ENCODE data around the gene MAF.

The MAF gene

GRCh38 chr16:79600638-79601091 lies at the start of gene MAF:
TSS of gene MAF (minus strand) at chr16:79600737. CDS start at chr16:79599902, 835 bp downstream.
- H3K27me3 Mint-ChIP-seq: peaks cover 49 to 54% of the 10 kb centered on the region in 2 donors
- peak; percentile 91 to 92 for ATAC-seq (replicated peaks)
- H3K4me1 Mint-ChIP-seq: peaks cover 18 to 30% of the 10 kb centered on the region in 2 donors

GRCh38 chr16:79648826-79649225 lies 48.3 kb upstream of the MAF start:
- no peak for ATAC-seq (replicated peaks)
- Mint-ChIP-seq H3K36me3 (no peaks in the 10 kb centered on the region), H3K4me1 (no peaks in the 10 kb centered on the region), H3K9me3 (no peaks in the 10 kb centered on the region), H3K4me3 (no peak overlapping the region), H3K27ac (no peak overlapping the region), H3K27me3 (peaks cover 5 to 8% of the 10 kb centered on the region in 2 donors)
- no peak for DNase-seq

More at GRCh38 chr16:79600638-79601091, at the start of gene MAF:
- H3K9me3 Mint-ChIP-seq: no peaks in the 10 kb centered on the region
- peak within 1 kb of the TSS; percentile 87 for H3K27ac Mint-ChIP-seq
- peak; percentile 71 for DNase-seq
- H3K36me3 Mint-ChIP-seq: no peaks in the 10 kb centered on the region
- peak within 1 kb of the TSS; percentile 89 to 91 for H3K4me3 Mint-ChIP-seq

GRCh38 chr16:79647586-79647985 lies 47.0 kb upstream of the MAF start:
- no peaks in the 10 kb centered on the region for H3K4me1 Mint-ChIP-seq
- DNase-seq (no peak), ATAC-seq (replicated peaks) (no peak)
- no peak overlapping the region for H3K4me3 Mint-ChIP-seq
- no peaks in the 10 kb centered on the region for H3K9me3 Mint-ChIP-seq
- H3K36me3 Mint-ChIP-seq: no peaks in the 10 kb centered on the region
- no peak overlapping the region for H3K27ac Mint-ChIP-seq
- H3K27me3 Mint-ChIP-seq: peaks cover 8% of the 10 kb centered on the region in 2 donors

- no peak overlapping the region for H3K27ac Mint-ChIP-seq
- H3K4me1 Mint-ChIP-seq: peaks cover 3 to 5% of the 10 kb centered on the region in 2 donors
Observed at GRCh38 chr16:79645701-79646100, 45.2 kb upstream of the MAF start.

GRCh38 chr16:79644971-79645667 lies 44.6 kb upstream of the MAF start:
- H3K4me3 Mint-ChIP-seq: no peak overlapping the region
- ATAC-seq (replicated peaks) (no peak), DNase-seq (no peak)
- no peaks in the 10 kb centered on the region for H3K9me3 Mint-ChIP-seq
- H3K27ac Mint-ChIP-seq: no peak overlapping the region
- peaks cover 3 to 7% of the 10 kb centered on the region in 2 donors for H3K4me1 Mint-ChIP-seq
- H3K36me3 Mint-ChIP-seq: no peaks in the 10 kb centered on the region
- H3K27me3 Mint-ChIP-seq: peaks cover 5 to 30% of the 10 kb centered on the region in 2 donors

More at GRCh38 chr16:79645701-79646100, 45.2 kb upstream of the MAF start:
- ATAC-seq (replicated peaks): no peak
- peaks cover 5 to 24% of the 10 kb centered on the region in 2 donors for H3K27me3 Mint-ChIP-seq
- H3K36me3 Mint-ChIP-seq: no peaks in the 10 kb centered on the region
- no peaks in the 10 kb centered on the region for H3K9me3 Mint-ChIP-seq
- no peak overlapping the region for H3K4me3 Mint-ChIP-seq
- no peak for DNase-seq

GRCh38 chr16:79642652-79643051 lies 42.1 kb upstream of the MAF start:
- Mint-ChIP-seq H3K27ac (no peak overlapping the region), H3K9me3 (no peaks in the 10 kb centered on the region), H3K27me3 (peaks cover 9 to 33% of the 10 kb centered on the region in 2 donors), H3K36me3 (no peaks in the 10 kb centered on the region), H3K4me3 (no peak overlapping the region), H3K4me1 (peaks cover 5 to 12% of the 10 kb centered on the region in 2 donors)
- ATAC-seq (replicated peaks) (no peak), DNase-seq (no peak)

GRCh38 chr16:79640513-79641360 lies 40.2 kb upstream of the MAF start:
- H3K4me3 Mint-ChIP-seq: no peak overlapping the region
- peaks cover 5 to 12% of the 10 kb centered on the region in 2 donors for H3K4me1 Mint-ChIP-seq
- no peak for DNase-seq
- ATAC-seq (replicated peaks): no peak
- no peaks in the 10 kb centered on the region for H3K9me3 Mint-ChIP-seq
- H3K27ac Mint-ChIP-seq: no peak overlapping the region
- peaks cover 14 to 25% of the 10 kb centered on the region in 2 donors for H3K27me3 Mint-ChIP-seq
- no peaks in the 10 kb centered on the region for H3K36me3 Mint-ChIP-seq

- Mint-ChIP-seq H3K27ac (peak overlapping the region; percentile 62), H3K36me3 (no peaks in the 10 kb centered on the region), H3K27me3 (peaks cover 14 to 28% of the 10 kb centered on the region in 2 donors), H3K4me3 (no peak overlapping the region), H3K9me3 (no peaks in the 10 kb centered on the region), H3K4me1 (peaks cover 5 to 12% of the 10 kb centered on the region in 2 donors)
- no peak for DNase-seq
- ATAC-seq (replicated peaks): peak in 1 of 2 donors; percentile 29
Observed at GRCh38 chr16:79639576-79640311, 39.2 kb upstream of the MAF start.

GRCh38 chr16:79638386-79638785 lies 37.8 kb upstream of the MAF start:
- H3K36me3 Mint-ChIP-seq: no peaks in the 10 kb centered on the region
- no peak for ATAC-seq (replicated peaks)
- H3K27ac Mint-ChIP-seq: no peak overlapping the region
- no peaks in the 10 kb centered on the region for H3K9me3 Mint-ChIP-seq
- DNase-seq: no peak
- peaks cover 5 to 12% of the 10 kb centered on the region in 2 donors for H3K4me1 Mint-ChIP-seq
- H3K4me3 Mint-ChIP-seq: no peak overlapping the region
- peaks cover 10 to 33% of the 10 kb centered on the region in 2 donors for H3K27me3 Mint-ChIP-seq

- Mint-ChIP-seq H3K4me1 (peaks cover 2 to 5% of the 10 kb centered on the region in 2 donors), H3K27ac (no peak overlapping the region), H3K27me3 (peaks cover 24 to 30% of the 10 kb centered on the region in 2 donors), H3K9me3 (no peaks in the 10 kb centered on the region), H3K4me3 (no peak overlapping the region), H3K36me3 (no peaks in the 10 kb centered on the region)
- ATAC-seq (replicated peaks): no peak
- no peak for DNase-seq
Observed at GRCh38 chr16:79635488-79635887, 35.0 kb upstream of the MAF start.

GRCh38 chr16:79634298-79634697 lies 33.8 kb upstream of the MAF start:
- DNase-seq: no peak
- H3K9me3 Mint-ChIP-seq: peaks cover 0 to 5% of the 10 kb centered on the region in 2 donors
- ATAC-seq (replicated peaks): no peak
- H3K36me3 Mint-ChIP-seq: no peaks in the 10 kb centered on the region
- H3K4me3 Mint-ChIP-seq: no peak overlapping the region
- peaks cover 27 to 35% of the 10 kb centered on the region in 2 donors for H3K27me3 Mint-ChIP-seq
- no peaks in the 10 kb centered on the region for H3K4me1 Mint-ChIP-seq
- no peak overlapping the region for H3K27ac Mint-ChIP-seq

- peaks cover 0 to 6% of the 10 kb centered on the region in 2 donors for H3K9me3 Mint-ChIP-seq
- H3K4me3 Mint-ChIP-seq: no peak overlapping the region
- H3K27ac Mint-ChIP-seq: no peak overlapping the region
- H3K36me3 Mint-ChIP-seq: no peaks in the 10 kb centered on the region
- H3K27me3 Mint-ChIP-seq: peaks cover 22 to 38% of the 10 kb centered on the region in 2 donors
- ATAC-seq (replicated peaks) (no peak), DNase-seq (no peak)
- peaks cover 7 to 11% of the 10 kb centered on the region in 2 donors for H3K4me1 Mint-ChIP-seq
Observed at GRCh38 chr16:79632289-79632688, 31.8 kb upstream of the MAF start.

GRCh38 chr16:79628988-79629387 lies 28.5 kb upstream of the MAF start:
- Mint-ChIP-seq H3K27me3 (peaks cover 30 to 44% of the 10 kb centered on the region in 2 donors), H3K36me3 (no peaks in the 10 kb centered on the region), H3K27ac (no peak overlapping the region), H3K4me3 (no peak overlapping the region), H3K9me3 (peaks cover 0 to 6% of the 10 kb centered on the region in 2 donors), H3K4me1 (peaks cover 7 to 11% of the 10 kb centered on the region in 2 donors)
- DNase-seq: no peak
- no peak for ATAC-seq (replicated peaks)

GRCh38 chr16:79628501-79628975 lies 28.0 kb upstream of the MAF start:
- Mint-ChIP-seq H3K27me3 (peaks cover 32 to 49% of the 10 kb centered on the region in 2 donors), H3K4me1 (peaks cover 7 to 11% of the 10 kb centered on the region in 2 donors), H3K4me3 (no peak overlapping the region), H3K9me3 (peaks cover 0 to 6% of the 10 kb centered on the region in 2 donors), H3K27ac (peak overlapping the region; percentile 11), H3K36me3 (no peaks in the 10 kb centered on the region)
- ATAC-seq (replicated peaks) (peak; percentile 94 to 97), DNase-seq (peak; percentile 53)
